ENCODE results near the gene GREB1.

The GREB1 gene

DNA sequence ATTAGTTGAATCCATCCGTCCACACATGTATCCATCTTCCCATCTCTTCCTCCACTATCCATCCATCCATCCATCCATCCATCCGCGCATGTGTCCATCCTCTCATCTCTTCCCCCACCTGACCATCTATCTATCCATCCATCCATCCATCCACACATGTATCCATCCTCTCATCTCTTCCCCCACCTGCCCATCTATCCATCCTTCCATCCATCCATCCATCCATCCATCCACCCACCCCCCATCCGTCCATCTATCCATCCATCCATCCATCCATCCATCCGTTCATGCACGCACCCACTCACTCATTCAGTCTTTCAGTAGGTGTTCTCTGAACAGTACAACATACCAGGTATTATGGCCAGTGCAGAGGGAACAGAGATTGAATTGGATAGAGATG is 18.9 kb upstream of the GREB1 start:
- no peaks in the 10 kb centered on the region for H3K9me3 ChIP-seq (ENCODE audit: control insufficient read depth, insufficient read depth, low read length)
- H3K4me1 ChIP-seq (ENCODE audit: control insufficient read depth, insufficient read depth, low read length): peaks cover 6% of the 10 kb centered on the region
- H3K27me3 ChIP-seq (ENCODE audit: control insufficient read depth, insufficient read depth, low read length): no peaks in the 10 kb centered on the region

DNA sequence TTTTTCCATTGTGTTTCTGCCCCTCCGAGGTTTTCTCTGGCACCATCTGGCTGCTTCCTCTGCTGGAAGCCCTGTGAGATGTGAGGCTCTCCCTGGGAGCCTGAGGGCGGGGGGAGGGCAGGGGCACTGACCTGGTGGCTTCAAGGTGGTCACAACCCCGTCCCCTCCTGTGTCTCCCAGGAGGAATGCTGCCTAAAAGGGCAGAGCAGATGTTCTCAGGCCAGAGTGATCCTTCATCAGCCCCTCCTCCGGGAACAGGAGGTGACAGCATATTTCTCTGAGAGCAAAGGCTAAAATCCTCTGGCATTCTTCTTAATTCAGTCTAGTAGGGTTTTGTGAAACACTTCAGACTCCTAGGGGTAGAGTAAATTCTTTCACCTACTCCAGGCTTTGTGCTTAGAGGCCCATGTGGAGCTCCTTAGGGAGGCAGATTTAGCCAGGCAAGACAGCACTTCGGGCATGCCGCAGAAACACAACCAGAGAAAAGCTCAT is 18.3 kb upstream of the GREB1 start:
- no peak overlapping the region for H3K4me3 ChIP-seq (ENCODE audit: low read depth, low read length)
- peaks cover 6% of the 10 kb centered on the region for H3K4me1 ChIP-seq (ENCODE audit: control insufficient read depth, insufficient read depth, low read length)
- no peak overlapping the region for H3K9ac ChIP-seq (ENCODE audit: low read depth, low read length)
- H3K9me3 ChIP-seq (ENCODE audit: control insufficient read depth, insufficient read depth, low read length): no peaks in the 10 kb centered on the region
- no peaks in the 10 kb centered on the region for H3K27me3 ChIP-seq (ENCODE audit: control insufficient read depth, insufficient read depth, low read length)
- no peaks in the 10 kb centered on the region for H3K36me3 ChIP-seq (ENCODE audit: control insufficient read depth, insufficient read depth, low read length)

More for the DNA sequence above, 18.9 kb upstream of the GREB1 start:
- Histone ChIP-seq H3K9ac (ENCODE audit: low read depth, low read length) (no peak overlapping the region), H3K4me3 (ENCODE audit: low read depth, low read length) (no peak overlapping the region), H3K36me3 (ENCODE audit: control insufficient read depth, insufficient read depth, low read length) (no peaks in the 10 kb centered on the region)

DNA sequence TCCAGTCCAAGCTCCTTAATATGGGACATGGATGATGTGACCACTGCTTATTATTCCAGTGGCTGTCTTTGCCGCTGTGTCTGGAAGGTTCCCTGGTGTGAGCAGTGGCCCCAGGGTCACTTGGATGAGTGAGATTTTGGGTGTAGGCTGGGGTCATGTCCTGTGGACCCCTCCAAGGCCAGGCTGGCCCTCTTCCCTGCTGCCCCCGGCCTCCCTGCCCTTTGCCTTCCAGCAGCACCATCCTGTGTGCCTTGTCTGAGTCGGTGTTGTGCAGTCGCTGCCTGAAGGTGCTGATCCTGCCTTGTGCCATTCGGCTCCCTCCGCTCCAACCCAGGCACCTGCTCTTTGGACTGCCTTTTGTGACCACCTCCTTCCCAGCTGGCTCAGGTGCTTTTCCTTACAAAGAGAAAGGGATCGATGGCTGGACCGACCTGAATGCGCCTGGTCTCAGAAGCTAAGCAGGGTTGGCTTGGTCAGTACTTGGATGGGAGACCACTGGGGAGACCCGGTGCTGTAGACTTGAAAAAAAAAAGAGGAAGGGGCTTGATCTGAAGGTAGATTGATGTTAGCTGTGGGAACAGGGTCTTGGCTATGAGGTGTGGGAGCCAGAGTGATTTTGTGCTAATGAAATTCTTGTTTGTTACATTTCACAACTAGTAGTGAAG is 16.7 kb upstream of the GREB1 start:
- no peaks in the 10 kb centered on the region for H3K27me3 ChIP-seq (ENCODE audit: control insufficient read depth, insufficient read depth, low read length)
- peaks cover 6% of the 10 kb centered on the region for H3K4me1 ChIP-seq (ENCODE audit: control insufficient read depth, insufficient read depth, low read length)
- H3K9ac ChIP-seq (ENCODE audit: low read depth, low read length): no peak overlapping the region
- no peaks in the 10 kb centered on the region for H3K9me3 ChIP-seq (ENCODE audit: control insufficient read depth, insufficient read depth, low read length)
- no peaks in the 10 kb centered on the region for H3K36me3 ChIP-seq (ENCODE audit: control insufficient read depth, insufficient read depth, low read length)
- H3K4me3 ChIP-seq (ENCODE audit: low read depth, low read length): no peak overlapping the region

DNA sequence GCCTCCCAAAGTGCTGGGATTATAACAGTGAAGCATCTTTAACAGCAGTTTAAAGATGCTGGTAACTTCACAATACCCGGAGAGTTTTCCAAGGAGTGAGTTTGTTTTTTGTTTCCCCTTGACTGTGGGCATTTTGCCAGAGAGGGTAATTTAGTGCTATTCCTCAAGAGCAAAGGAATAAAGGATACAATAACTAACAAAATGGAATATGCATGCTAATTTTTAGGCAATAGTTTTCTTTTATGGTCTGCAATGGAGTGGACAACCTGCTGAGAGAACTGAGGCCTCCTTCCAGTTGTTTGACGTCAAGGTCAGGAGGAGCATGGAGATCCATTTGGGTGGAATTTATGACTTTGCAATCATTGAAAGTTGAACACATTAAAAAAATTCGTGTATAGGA is 15.9 kb upstream of the GREB1 start:
- H3K9me3 ChIP-seq (ENCODE audit: control insufficient read depth, insufficient read depth, low read length): no peaks in the 10 kb centered on the region

DNA sequence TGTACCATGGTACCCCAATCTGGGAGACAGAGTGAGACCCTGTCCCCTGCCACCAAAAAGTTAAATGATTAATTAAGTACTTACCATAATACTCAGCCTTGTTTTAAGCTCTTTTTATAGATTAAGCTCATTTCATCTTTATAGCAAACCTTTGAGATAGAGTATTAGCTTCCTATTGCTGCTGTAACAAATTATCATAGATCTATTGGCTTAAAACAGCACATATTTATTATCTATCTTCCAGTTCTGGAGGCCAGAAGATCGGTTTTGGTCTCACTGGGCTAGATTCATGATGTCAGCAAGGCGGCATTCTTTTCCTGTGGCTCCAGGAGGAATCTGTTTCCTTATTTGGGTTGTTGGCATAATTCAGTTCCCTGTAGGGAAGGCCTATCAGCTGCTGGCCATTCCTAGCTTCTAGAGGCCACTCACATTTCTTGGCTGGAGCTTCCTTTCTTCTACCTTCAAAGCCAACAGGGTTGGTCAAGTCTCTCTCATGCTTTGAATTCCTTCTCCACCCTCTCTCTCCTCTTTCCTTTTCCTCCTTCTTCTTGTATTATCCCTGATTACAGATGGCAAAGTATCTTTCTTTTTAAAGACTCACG is 13.7 kb upstream of the GREB1 start:
- H3K9me3 ChIP-seq (ENCODE audit: control insufficient read depth, insufficient read depth, low read length): no peaks in the 10 kb centered on the region
- peaks cover 4% of the 10 kb centered on the region for H3K4me1 ChIP-seq (ENCODE audit: control insufficient read depth, insufficient read depth, low read length)
- no peak overlapping the region for H3K9ac ChIP-seq (ENCODE audit: low read depth, low read length)
- no peaks in the 10 kb centered on the region for H3K36me3 ChIP-seq (ENCODE audit: control insufficient read depth, insufficient read depth, low read length)
- H3K4me3 ChIP-seq (ENCODE audit: low read depth, low read length): no peak overlapping the region
- H3K27me3 ChIP-seq (ENCODE audit: control insufficient read depth, insufficient read depth, low read length): no peaks in the 10 kb centered on the region

More for the DNA sequence above, 15.9 kb upstream of the GREB1 start:
- H3K9ac ChIP-seq (ENCODE audit: low read depth, low read length): no peak overlapping the region
- H3K4me1 ChIP-seq (ENCODE audit: control insufficient read depth, insufficient read depth, low read length): peaks cover 6% of the 10 kb centered on the region
- H3K4me3 ChIP-seq (ENCODE audit: low read depth, low read length): no peak overlapping the region
- H3K27me3 ChIP-seq (ENCODE audit: control insufficient read depth, insufficient read depth, low read length): no peaks in the 10 kb centered on the region
- no peaks in the 10 kb centered on the region for H3K36me3 ChIP-seq (ENCODE audit: control insufficient read depth, insufficient read depth, low read length)

DNA sequence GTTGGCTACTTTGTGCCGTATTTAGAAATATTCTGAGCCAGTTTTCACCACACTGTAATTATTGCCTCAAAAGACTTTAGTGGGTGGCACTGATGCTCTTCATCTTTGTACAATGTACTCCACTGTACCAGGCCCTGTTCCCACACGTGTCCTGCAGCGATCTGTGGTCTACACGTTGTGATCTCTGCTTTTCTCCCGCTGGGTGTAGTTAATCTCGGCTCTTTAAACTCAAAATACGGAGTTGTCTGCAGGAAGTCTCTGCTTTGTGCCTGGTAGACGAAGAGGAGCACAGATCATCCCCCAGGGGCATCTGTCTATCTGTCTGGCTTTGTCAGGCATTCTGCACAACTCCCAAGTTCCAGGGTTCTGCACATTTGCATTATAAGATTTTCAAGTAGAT is 12.1 kb upstream of the GREB1 start:
- H3K27me3 ChIP-seq (ENCODE audit: control insufficient read depth, insufficient read depth, low read length): no peaks in the 10 kb centered on the region
- no peaks in the 10 kb centered on the region for H3K36me3 ChIP-seq (ENCODE audit: control insufficient read depth, insufficient read depth, low read length)
- no peak overlapping the region for H3K4me3 ChIP-seq (ENCODE audit: low read depth, low read length)
- H3K4me1 ChIP-seq (ENCODE audit: control insufficient read depth, insufficient read depth, low read length): no peaks in the 10 kb centered on the region
- H3K9me3 ChIP-seq (ENCODE audit: control insufficient read depth, insufficient read depth, low read length): no peaks in the 10 kb centered on the region
- H3K9ac ChIP-seq (ENCODE audit: low read depth, low read length): no peak overlapping the region

DNA sequence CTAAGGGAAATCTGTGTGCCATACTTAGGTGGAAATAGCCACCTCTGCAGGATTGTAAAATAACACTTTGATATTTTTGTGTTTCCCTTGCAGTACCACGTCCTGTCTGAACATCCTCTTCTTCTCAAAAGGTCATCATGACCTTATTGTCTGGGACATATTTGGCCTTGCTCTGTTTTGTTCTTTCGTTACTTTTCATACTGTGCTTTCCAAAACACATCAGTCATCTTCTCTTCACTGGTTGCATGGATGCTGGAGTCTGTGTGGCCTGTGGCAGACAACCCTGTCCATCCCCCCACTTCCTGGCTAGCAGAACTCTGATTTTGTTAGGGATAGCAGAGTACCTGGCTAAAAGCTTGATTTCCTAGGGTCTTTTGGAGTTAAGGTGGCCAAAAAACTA is 9.4 kb upstream of the GREB1 start:
- H3K9ac ChIP-seq (ENCODE audit: low read depth, low read length): no peak overlapping the region
- H3K4me3 ChIP-seq (ENCODE audit: low read depth, low read length): no peak overlapping the region
- no peaks in the 10 kb centered on the region for H3K4me1 ChIP-seq (ENCODE audit: control insufficient read depth, insufficient read depth, low read length)
- H3K36me3 ChIP-seq (ENCODE audit: control insufficient read depth, insufficient read depth, low read length): no peaks in the 10 kb centered on the region
- H3K27me3 ChIP-seq (ENCODE audit: control insufficient read depth, insufficient read depth, low read length): no peaks in the 10 kb centered on the region
- no peaks in the 10 kb centered on the region for H3K9me3 ChIP-seq (ENCODE audit: control insufficient read depth, insufficient read depth, low read length)

DNA sequence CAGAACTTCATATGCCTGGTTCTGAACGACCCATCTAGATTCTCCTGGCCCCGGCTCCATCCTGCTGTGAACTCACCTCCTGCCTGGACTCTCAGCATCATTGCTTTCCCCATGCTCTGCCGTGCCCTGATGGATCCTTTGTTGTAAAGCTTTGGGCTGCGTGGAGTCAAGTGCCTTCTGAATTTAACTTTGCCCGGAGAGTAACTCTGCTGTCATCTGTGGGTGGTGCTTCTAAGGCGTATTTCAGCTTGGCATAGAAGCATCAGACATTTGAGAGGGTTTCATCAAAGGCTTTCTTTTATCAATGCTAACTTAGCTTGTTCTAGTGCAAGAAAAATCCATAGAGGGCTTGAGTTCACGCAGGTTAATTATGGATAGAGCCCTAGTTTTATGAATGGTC is 8.1 kb upstream of the GREB1 start:
- Histone ChIP-seq H3K4me3 (ENCODE audit: low read depth, low read length) (no peak overlapping the region), H3K27me3 (ENCODE audit: control insufficient read depth, insufficient read depth, low read length) (no peaks in the 10 kb centered on the region), H3K36me3 (ENCODE audit: control insufficient read depth, insufficient read depth, low read length) (no peaks in the 10 kb centered on the region), H3K4me1 (ENCODE audit: control insufficient read depth, insufficient read depth, low read length) (no peaks in the 10 kb centered on the region), H3K9ac (ENCODE audit: low read depth, low read length) (no peak overlapping the region), H3K9me3 (ENCODE audit: control insufficient read depth, insufficient read depth, low read length) (no peaks in the 10 kb centered on the region)

DNA sequence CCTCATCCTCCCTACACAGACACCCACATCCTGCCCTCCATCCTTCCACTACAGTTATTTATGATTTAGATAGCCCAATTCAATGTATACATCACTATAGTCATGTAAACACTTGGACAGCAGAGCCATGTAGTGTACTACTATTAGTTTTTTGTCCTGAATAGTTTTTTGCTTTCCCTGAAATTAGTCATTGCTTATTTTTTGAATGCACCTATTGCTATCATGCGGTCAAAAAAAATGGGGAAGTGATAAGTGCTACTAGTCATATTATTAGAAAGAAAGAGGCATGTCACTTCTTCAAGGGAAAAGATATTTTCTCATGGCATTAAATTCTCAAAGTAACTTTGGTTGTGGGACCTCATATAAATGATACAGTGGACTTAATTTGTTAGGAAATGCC is 6.8 kb upstream of the GREB1 start:
- no peak overlapping the region for H3K9ac ChIP-seq (ENCODE audit: low read depth, low read length)
- H3K9me3 ChIP-seq (ENCODE audit: control insufficient read depth, insufficient read depth, low read length): no peaks in the 10 kb centered on the region
- no peak overlapping the region for H3K4me3 ChIP-seq (ENCODE audit: low read depth, low read length)
- no peaks in the 10 kb centered on the region for H3K27me3 ChIP-seq (ENCODE audit: control insufficient read depth, insufficient read depth, low read length)
- no peaks in the 10 kb centered on the region for H3K4me1 ChIP-seq (ENCODE audit: control insufficient read depth, insufficient read depth, low read length)
- H3K36me3 ChIP-seq (ENCODE audit: control insufficient read depth, insufficient read depth, low read length): no peaks in the 10 kb centered on the region

DNA sequence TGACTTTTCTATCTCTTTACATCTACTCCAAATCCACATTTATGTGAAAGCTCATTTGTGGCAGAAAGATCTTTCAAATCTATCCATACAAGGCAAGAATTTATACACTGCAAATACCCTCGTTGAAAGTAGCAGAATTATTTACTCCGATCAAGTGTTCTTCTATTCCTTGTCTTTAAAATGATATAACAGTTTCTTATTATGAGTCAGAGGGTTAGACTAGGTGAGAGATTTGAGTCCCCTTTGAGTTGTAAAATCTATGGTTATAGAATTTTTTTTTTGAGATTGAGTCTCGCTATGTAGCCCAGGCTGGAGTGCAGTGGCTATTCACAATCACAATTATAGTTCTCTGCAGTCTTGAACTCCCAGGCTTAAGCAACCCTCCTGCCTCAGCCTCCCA is 5.6 kb upstream of the GREB1 start:
- no peaks in the 10 kb centered on the region for H3K4me1 ChIP-seq (ENCODE audit: control insufficient read depth, insufficient read depth, low read length)
- no peak overlapping the region for H3K9ac ChIP-seq (ENCODE audit: low read depth, low read length)
- no peaks in the 10 kb centered on the region for H3K36me3 ChIP-seq (ENCODE audit: control insufficient read depth, insufficient read depth, low read length)
- no peaks in the 10 kb centered on the region for H3K27me3 ChIP-seq (ENCODE audit: control insufficient read depth, insufficient read depth, low read length)
- no peaks in the 10 kb centered on the region for H3K9me3 ChIP-seq (ENCODE audit: control insufficient read depth, insufficient read depth, low read length)
- H3K4me3 ChIP-seq (ENCODE audit: low read depth, low read length): no peak overlapping the region

DNA sequence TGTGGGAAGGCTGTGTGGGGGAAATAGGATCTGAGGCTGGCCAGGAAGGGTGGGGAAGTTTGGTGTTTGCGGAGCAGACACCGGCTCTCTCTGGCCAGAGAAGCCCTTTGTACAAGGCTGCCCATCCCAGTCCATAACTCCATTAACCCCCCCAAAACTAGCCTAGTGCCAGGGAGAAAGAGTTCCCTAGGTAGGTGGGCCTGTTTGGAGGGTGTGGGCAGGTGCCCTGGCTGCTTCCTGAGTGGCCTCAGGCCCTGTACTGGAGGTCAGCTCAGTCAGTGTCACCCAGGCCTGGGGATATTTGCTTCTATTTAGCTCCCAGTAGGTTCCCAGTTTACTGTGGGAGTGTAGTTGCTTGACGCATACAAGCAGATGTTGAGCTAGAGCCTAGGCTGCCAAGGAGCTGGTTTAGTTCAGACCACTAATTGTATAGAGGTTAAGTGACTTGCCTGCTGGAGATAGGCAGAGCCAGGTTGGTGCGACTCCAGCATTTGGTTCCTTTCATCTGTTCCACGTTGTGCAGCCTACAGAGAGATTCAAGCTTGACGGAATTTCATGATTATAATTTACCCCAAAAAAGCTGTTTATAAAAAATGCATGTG is 2.9 kb upstream of the GREB1 start:
- Histone ChIP-seq H3K9ac (ENCODE audit: low read depth, low read length) (no peak overlapping the region), H3K4me1 (ENCODE audit: control insufficient read depth, insufficient read depth, low read length) (no peaks in the 10 kb centered on the region), H3K4me3 (ENCODE audit: low read depth, low read length) (no peak overlapping the region), H3K27me3 (ENCODE audit: control insufficient read depth, insufficient read depth, low read length) (no peaks in the 10 kb centered on the region), H3K9me3 (ENCODE audit: control insufficient read depth, insufficient read depth, low read length) (no peaks in the 10 kb centered on the region), H3K36me3 (ENCODE audit: control insufficient read depth, insufficient read depth, low read length) (no peaks in the 10 kb centered on the region)

DNA sequence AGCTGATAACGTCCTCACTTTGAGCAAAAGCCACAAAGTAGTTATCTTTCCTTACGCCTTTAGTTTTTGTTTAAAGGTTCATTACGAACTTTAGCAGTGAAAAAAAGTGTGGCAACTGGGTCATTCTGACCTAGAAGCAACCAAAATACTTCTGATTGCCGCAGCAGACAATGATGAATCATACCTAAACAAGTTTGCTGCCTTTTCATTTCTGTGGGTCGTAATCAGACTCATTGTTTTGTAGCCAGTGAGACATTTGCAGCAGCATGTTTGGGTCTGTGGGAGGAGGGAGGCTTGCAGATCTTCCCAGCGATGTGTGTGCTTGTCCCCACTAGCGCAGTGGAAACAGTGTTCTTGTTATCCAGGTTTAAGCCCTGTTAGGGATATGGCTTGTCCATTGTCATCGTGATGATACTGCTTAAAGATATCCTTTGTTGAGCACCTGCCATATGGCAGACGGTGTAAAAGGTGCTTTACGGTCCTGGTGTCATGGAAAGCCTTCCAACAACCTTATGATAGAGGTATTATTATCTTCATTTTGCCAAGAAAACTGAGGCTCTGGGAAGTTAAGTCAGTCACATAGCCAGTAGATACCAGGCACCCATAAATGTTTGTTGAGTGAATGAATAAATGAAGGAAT is 1.3 kb upstream of the GREB1 start:
- Histone ChIP-seq H3K27me3 (ENCODE audit: control insufficient read depth, insufficient read depth, low read length) (no peaks in the 10 kb centered on the region), H3K9ac (ENCODE audit: low read depth, low read length) (no peak overlapping the region), H3K4me3 (ENCODE audit: low read depth, low read length) (no peak overlapping the region), H3K4me1 (ENCODE audit: control insufficient read depth, insufficient read depth, low read length) (no peaks in the 10 kb centered on the region), H3K36me3 (ENCODE audit: control insufficient read depth, insufficient read depth, low read length) (no peaks in the 10 kb centered on the region), H3K9me3 (ENCODE audit: control insufficient read depth, insufficient read depth, low read length) (no peaks in the 10 kb centered on the region)

All from iPS-15b (cell line).